Epithelial cell of prostate (primary cell): ENCODE results near the gene GZMM.

ENCODE experiments used
- DNase-seq: peaks from one replicate; pipeline ENCODE4 v3.0.0-alpha.2; 2011; ENCODE audit warnings: low read depth, low spot score
- H3K27ac ChIP-seq: fragments of 450-650 bp; 2 replicates; pipeline ENCODE4 v1.5.1; 2017; ENCODE audit warnings: mild to moderate bottlenecking

GZMM gene

GRCh38 chr19:533364-534058 is 10.3 kb upstream of the GZMM start:
- peak overlapping the region; percentile 77 for H3K27ac ChIP-seq
- DNase-seq, result no peak

- no peak overlapping the region for H3K27ac ChIP-seq
- DNase-seq, result no peak
Observed at GRCh38 chr19:534088-534487, 9.8 kb upstream of the GZMM start.

GRCh38 chr19:535017-535835 is 8.6 kb upstream of the GZMM start:
- DNase-seq, result no peak
- H3K27ac ChIP-seq, result no peak overlapping the region

DNA sequence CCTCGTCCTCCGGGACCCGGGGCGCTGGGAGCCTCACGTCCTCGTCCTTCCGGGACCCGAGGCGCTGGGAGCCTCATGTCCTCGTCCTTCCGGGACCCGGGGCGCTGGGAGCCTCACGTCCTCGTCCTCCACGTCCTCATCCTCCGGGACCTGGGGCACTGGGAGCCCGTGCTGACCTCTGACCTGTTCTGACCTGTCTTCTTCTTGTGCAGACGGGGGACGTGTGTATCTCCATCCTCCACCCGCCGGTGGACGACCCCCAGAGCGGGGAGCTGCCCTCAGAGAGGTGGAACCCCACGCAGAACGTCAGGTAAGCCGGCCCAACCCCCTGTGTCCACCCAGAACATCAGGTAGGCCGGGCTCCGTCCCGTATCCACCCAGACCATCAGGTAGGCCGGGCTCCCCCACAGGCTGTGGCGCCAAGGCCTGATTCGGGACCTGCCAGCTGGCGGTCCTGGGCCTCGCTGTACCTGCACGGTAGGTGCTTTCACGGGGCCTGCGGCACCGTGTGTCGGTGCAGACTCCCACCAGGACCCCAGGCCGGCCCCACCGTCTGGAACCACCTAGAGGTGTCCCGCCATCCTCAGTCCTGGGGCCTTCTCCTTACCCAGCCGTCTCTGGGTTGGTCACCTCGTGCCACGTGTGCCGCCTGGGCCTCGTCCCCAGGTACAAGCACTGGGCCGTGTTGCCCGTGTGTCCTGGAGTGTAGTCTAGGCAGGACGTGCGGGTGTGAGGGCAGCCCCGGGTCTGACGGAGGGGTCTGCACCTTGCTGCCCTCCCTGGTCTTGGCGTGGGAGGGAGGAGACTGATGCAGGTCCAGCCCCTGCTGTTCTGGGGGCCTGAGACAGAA is 7.6 kb upstream of the GZMM start:
- H3K27ac ChIP-seq, result no peak overlapping the region
- DNase-seq, result no peak

DNA sequence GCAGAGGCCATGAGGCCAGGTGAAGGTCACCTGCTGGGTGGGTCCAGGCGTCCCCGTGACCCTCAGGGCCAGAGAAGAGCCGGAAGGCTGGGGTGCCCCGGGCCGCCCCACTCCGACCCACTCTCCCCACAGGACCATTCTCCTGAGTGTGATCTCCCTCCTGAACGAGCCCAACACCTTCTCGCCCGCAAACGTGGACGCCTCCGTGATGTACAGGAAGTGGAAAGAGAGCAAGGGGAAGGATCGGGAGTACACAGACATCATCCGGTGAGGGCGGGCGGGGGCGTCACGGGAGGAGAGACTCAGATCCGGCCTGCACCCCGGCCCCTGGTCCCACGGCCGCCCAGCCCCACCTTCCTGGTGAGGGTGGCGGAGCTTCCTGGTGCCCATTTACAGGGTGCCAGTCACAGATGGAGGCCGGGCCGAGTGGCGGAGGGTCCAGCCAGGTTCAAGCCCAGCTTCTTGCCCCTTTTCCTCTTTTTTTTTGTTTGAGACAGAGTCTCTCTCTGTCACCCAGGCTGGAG is 6.9 kb upstream of the GZMM start:
- no peak overlapping the region for H3K27ac ChIP-seq
- no peak for DNase-seq

- DNase-seq, result no peak
- H3K27ac ChIP-seq, result no peak overlapping the region
Observed at GRCh38 chr19:538641-539428, 5.0 kb upstream of the GZMM start.

DNA sequence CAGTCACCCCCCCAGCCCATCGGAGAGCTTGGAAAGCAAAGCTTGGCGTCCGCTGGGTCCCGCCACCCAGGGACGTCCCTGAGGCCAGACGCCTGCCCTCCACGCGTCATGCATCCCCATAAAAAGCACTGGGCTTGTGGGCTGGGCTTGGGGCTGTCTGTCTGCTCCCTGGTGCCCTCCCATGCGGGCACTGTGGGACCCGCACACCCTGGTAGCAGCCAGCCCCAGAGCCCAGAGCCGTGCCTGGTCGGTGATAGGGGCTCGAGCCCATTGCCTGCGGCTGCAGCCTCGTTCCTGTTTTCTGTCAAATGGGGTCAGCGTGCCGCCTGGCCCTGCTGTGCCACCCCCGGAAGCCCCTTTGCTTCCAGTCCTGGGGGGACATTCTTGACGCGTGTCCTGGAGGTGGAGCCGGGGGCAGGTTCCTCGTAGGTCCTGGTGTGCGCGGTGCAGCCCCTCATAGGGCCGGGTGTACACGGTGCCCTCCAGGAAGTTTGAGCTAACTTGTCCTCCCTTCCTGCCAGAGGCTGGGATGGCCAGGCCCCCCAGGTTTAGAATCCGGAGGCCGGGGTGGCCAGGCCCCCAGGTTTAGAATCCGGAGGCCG is 4.3 kb upstream of the GZMM start:
- DNase-seq, result no peak
- no peak overlapping the region for H3K27ac ChIP-seq

DNA sequence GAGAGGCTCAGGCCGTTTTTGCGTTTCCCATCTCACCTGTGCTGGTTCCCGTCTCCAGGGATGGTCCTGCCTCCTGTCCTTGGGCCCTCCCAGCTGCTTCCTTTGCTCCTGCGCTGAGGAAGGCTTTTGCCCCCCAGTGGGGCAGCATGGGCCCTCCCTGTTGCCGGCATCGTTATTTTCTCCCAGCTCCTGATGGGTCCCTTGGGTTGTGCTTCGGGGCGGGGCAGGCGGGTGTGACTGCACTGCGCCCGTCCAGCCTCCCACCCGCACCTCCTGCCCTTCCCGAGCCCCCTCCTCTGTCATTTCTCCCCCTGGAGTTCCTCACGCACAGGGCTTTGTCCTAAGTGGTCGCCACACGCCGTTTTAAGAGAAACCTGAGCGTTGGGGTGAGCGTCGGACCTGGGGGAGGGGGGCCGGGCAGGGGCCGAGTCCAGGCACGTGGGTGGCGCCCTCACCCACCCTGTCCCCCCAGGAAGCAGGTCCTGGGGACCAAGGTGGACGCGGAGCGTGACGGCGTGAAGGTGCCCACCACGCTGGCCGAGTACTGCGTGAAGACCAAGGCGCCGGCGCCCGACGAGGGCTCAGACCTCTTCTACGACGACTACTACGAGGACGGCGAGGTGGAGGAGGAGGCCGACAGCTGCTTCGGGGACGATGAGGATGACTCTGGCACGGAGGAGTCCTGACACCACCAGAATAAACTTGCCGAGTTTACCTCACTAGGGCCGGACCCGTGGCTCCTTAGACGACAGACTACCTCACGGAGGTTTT is 2.8 kb upstream of the GZMM start:
- no peak for DNase-seq
- H3K27ac ChIP-seq, result no peak overlapping the region

DNA sequence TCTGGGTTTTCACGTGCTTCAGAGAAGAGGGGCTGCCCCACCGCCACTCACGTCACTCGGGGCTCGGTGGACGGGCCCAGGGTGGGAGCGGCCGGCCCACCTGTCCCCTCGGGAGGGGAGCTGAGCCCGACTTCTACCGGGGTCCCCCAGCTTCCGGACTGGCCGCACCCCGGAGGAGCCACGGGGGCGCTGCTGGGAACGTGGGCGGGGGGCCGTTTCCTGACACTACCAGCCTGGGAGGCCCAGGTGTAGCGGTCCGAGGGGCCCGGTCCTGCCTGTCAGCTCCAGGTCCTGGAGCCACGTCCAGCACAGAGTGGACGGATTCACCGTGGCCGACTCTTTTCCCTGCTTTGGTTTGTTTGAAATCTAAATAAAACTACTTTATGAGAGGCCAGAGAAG is 2.2 kb upstream of the GZMM start:
- no peak for DNase-seq
- no peak overlapping the region for H3K27ac ChIP-seq

GRCh38 chr19:542173-542866 is 1.5 kb upstream of the GZMM start:
- DNase-seq, result no peak
- no peak overlapping the region for H3K27ac ChIP-seq

- no peak overlapping the region for H3K27ac ChIP-seq
- no peak for DNase-seq
Observed at GRCh38 chr19:547117-547516, 3.3 kb downstream of the GZMM start.

DNA sequence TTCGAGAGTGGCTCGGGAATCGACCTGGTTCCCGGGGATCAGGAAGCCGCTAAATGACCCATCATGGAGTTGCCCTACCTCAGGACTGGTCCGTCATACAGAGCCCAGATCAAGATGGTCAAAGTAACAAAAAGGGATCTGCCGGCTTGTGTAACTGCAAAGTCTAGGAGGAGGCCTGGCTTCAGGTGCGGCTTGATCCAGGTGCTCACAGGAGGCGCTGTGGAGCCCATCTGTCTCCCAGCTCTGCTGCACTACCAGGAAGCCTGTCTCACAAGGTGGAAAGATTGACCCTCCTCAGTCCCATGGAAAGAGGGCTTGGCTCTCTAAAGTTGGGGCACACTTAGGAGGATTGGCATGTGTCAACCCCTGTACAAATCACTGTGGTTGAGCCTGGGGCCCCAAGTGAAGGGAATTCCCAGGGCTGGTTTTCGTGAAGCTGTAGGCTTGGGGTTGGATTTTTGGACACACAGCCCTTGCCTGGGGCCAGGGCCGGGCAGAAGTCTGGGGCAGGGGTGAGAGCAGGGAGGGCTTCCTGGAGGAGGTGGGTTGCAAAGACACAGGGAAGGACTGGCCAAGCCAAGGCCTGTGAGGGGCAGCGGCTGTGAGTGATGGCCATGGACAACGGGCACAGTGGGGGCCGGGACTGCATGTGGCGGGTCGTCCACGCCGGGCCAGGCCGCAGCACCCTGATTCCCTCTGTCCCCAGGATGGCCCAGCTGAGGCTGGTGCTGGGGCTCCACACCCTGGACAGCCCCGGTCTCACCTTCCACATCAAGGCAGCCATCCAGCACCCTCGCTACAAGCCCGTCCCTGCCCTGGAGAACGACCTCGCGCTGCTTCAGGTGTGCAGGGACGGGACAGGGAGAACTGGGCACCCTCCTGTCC is 4.2 kb downstream of the GZMM start:
- no peak for DNase-seq
- no peak overlapping the region for H3K27ac ChIP-seq

- no peak for DNase-seq
- no peak overlapping the region for H3K27ac ChIP-seq
Observed at GRCh38 chr19:548886-549830, 5.3 kb downstream of the GZMM start.

GRCh38 chr19:554817-555216 is 11.0 kb downstream of the GZMM start:
- DNase-seq, result no peak
- H3K27ac ChIP-seq, result no peak overlapping the region

DNA sequence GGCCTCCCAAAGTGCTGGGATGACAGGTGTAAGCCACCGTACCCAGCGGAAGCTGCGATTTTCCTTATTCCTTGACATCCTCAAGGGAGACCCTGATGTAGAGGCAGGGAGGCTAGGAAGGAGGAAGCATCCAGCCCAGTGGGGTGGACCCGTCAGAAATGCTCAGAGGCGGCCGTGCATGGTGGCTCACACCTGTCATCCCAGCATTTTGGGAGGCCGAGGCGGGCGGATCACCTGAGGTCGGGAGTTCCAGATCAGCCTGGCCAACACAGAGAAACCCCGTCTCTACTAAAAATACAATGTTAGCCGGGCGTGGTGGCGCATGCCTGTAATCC is 11.6 kb downstream of the GZMM start:
- no peak for DNase-seq
- H3K27ac ChIP-seq, result no peak overlapping the region

- no peak for DNase-seq
- no peak overlapping the region for H3K27ac ChIP-seq
Observed at GRCh38 chr19:556611-557382, 12.9 kb downstream of the GZMM start.
